Suppressor macrophage treated with lipopolysaccharide for 4 hours (primary cell): ENCODE data around the gene F13A1.

Experiments used
- DNase-seq: peaks from one replicate; pipeline ENCODE4 v3.0.0-alpha.2; 2020

The F13A1 gene

GRCh38 chr6:6191476-6191875 is 129.0 kb downstream of the F13A1 start:
- no peak for DNase-seq

- no peak for DNase-seq
Measured at GRCh38 chr6:6180684-6181083, 139.8 kb downstream of the F13A1 start.

- DNase-seq, result no peak
Measured at GRCh38 chr6:6179858-6180623, 140.4 kb downstream of the F13A1 start.

GRCh38 chr6:6178795-6179194 is 141.7 kb downstream of the F13A1 start:
- DNase-seq, result no peak

GRCh38 chr6:6177754-6178153 is 142.7 kb downstream of the F13A1 start:
- no peak for DNase-seq

GRCh38 chr6:6176586-6177228 is 143.8 kb downstream of the F13A1 start:
- no peak for DNase-seq

GRCh38 chr6:6176127-6176526 is 144.3 kb downstream of the F13A1 start:
- DNase-seq, result no peak

GRCh38 chr6:6169141-6169540 is 151.3 kb downstream of the F13A1 start:
- no peak for DNase-seq

- DNase-seq, result no peak
Measured at GRCh38 chr6:6166064-6166463, 154.4 kb downstream of the F13A1 start.

- no peak for DNase-seq
Measured at GRCh38 chr6:6164367-6164766, 156.1 kb downstream of the F13A1 start.

GRCh38 chr6:6154335-6154734 is 166.1 kb downstream of the F13A1 start:
- DNase-seq, result no peak

GRCh38 chr6:6152060-6152459 is 168.4 kb downstream of the F13A1 start:
- DNase-seq, result no peak

GRCh38 chr6:6148192-6148815 is 172.2 kb downstream of the F13A1 start:
- no peak for DNase-seq

GRCh38 chr6:6131492-6132109 is 188.9 kb downstream of the F13A1 start:
- DNase-seq, result peak; percentile 62

GRCh38 chr6:6125495-6125894 is 195.0 kb downstream of the F13A1 start:
- DNase-seq, result no peak

- no peak for DNase-seq
Measured at GRCh38 chr6:6123803-6124202, 196.7 kb downstream of the F13A1 start.

- no peak for DNase-seq
Measured at GRCh38 chr6:6121943-6122342, 198.5 kb downstream of the F13A1 start.

- peak; percentile 39 for DNase-seq
Measured at GRCh38 chr6:6105472-6106036, 214.9 kb downstream of the F13A1 start.
